BJ (cell line): ENCODE results near the gene PHACTR1. TPM values are rescaled to one million over a fixed set of nuclear protein-coding genes. Genes with fewer than 3 reads are reported as not detected.
"Not testable (repeated sequence)": the region's sequence is repeated elsewhere in the genome, so short reads cannot be mapped to it uniquely, and the experiment has no call there.

Experiments
- CTCF ChIA-PET: fragments of 350-600 bp; formaldehyde crosslinking; extraction: SDS; loops from one replicate; lab custom pipeline; 2021; ENCODE audit warnings: antibody characterized with exemption, inconsistent platforms; lab: Yijun Ruan, JAX
- POLR2A ChIA-PET: fragments of 300-600 bp; sonication (Branson Sonifier 250); formaldehyde crosslinking; extraction: SDS; loops from one replicate; lab custom pipeline; 2021; ENCODE audit warnings: antibody characterized with exemption; lab: Charles Lee
- DNase-seq: peaks from one replicate; pipeline ENCODE4 v3.0.0-alpha.2; 2011; ENCODE audit warnings: low read depth
- H3K27me3 ChIP-seq: 2 replicates; pipeline ENCODE4 v1.6.0; 2011; ENCODE audit warnings: low read length; ENCODE audit not compliant: control insufficient read depth, insufficient read depth
- H3K36me3 ChIP-seq: 2 replicates; pipeline ENCODE4 v1.5.1; 2011; ENCODE audit warnings: low read length; ENCODE audit not compliant: control insufficient read depth, insufficient read depth
- H3K4me3 ChIP-seq: 2 replicates; pipeline ENCODE4 v1.5.1; 2011; ENCODE audit warnings: low read depth, mild to moderate bottlenecking, control low read depth, low read length
- CTCF ChIP-seq: IDR thresholded peaks from 2 replicates; pipeline ENCODE4 v1.5.1; 2011; ENCODE audit warnings: low read depth, mild to moderate bottlenecking, control low read depth, inconsistent platforms, low read length, moderate library complexity; ENCODE audit not compliant: insufficient read depth
- polyA plus RNA-seq: library from polyadenylated mRNA; depleted of rRNA; stranded (reverse); fragments of >200 nt; gene quantifications from 2 replicates; pipeline ENCODE4 v1.2.3, GENCODE V29; 2011

The PHACTR1 gene
- polyA plus RNA-seq, 1 experiment = 0.40 TPM

DNA sequence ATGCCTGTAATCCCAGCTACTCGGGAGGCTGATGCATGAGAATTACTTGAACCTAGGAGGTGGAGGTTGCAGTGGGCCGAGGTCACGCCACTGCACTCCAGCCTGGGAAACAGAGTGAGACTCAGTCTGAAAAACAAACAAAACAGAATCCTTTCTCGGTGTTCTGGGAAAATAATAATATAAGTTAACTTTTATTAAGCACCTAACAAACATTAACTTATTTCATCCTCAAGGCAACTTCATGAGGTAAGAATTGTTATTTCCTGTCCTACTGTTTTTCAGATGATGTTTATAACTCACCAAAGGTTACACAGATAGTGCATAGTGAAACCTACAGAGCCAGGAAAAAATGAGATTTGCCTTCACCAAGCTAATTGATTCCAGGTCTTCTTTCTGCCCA is 221.4 kb downstream of the PHACTR1 start:
- POLR2A ChIA-PET = no interaction called here
- no peak overlapping the region for H3K4me3 ChIP-seq
- CTCF ChIA-PET = interaction anchor here (0.7 kb wide), 1 partner anchor 821 kb away, joined by 3 read pairs; no protein-coding TSS in a partner anchor

DNA sequence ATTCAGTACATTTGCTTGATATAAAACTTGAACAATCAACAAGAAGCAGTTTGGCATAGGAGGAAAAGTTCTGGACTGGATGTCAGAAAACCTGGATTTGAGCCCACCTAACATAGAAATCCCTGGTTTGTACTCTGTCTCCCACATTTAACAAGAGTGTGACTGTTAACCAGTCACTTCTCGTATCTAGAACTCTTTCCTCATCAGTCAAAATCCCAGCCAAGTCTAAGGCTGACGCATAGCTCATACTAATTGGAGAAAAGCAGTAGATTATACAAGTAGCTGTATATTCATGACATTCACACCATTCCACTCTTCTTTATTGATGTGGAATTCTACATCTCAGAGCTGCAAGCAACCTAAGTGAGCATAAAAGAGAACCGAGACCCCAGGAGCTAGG is 222.7 kb downstream of the PHACTR1 start:
- DNase-seq = no peak
- Histone ChIP-seq H3K36me3 (no peaks in the 10 kb centered on the region), H3K27me3 (no peaks in the 10 kb centered on the region), H3K4me3 (no peak overlapping the region)
- ChIA-PET CTCF (interaction anchor here (0.6 to 1.4 kb wide), 3 partner anchors 10 to 51 kb away, joined by 3 to 4 read pairs (median 4); no protein-coding TSS in a partner anchor), POLR2A (no interaction called here)
- no peak for TF ChIP-seq CTCF

More for the DNA sequence above, 221.4 kb downstream of the PHACTR1 start:
- Histone ChIP-seq H3K36me3 (no peaks in the 10 kb centered on the region), H3K27me3 (no peaks in the 10 kb centered on the region)
- DNase-seq = no peak
- no peak for TF ChIP-seq CTCF

GRCh38 chr6:12941422-12941821 is 224.9 kb downstream of the PHACTR1 start:
- DNase-seq = no peak
- no peak for TF ChIP-seq CTCF
- Histone ChIP-seq H3K4me3 (no peak overlapping the region), H3K27me3 (no peaks in the 10 kb centered on the region), H3K36me3 (no peaks in the 10 kb centered on the region)
- CTCF ChIA-PET = no interaction called here
- POLR2A ChIA-PET = no interaction called here

DNA sequence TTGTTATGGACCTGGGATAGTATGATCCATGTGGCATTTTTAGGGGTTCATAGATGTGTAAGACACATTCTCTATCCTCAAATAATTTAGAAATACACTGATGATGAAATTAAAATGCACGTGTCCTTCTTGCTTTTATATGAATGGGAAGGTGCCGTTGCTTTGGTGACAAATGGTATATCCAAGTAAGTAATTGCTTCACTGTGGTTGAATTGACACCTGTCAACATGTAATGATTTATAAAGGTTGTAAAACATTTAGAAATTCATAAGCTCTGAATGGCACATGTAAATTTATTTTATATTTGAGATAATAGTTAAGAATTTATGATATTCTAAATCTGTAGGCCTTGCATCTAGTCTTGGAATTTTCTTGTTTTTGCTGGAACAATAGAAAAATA is 227.0 kb downstream of the PHACTR1 start:
- CTCF ChIA-PET = no interaction called here
- Histone ChIP-seq H3K4me3 (no peak overlapping the region), H3K27me3 (no peaks in the 10 kb centered on the region), H3K36me3 (no peaks in the 10 kb centered on the region)
- POLR2A ChIA-PET = no interaction called here
- TF ChIP-seq CTCF = no peak
- no peak for DNase-seq

GRCh38 chr6:12944001-12944400 is 227.4 kb downstream of the PHACTR1 start:
- Histone ChIP-seq H3K36me3 (no peaks in the 10 kb centered on the region), H3K27me3 (no peaks in the 10 kb centered on the region), H3K4me3 (no peak overlapping the region)
- POLR2A ChIA-PET = no interaction called here
- TF ChIP-seq CTCF = no peak
- CTCF ChIA-PET = no interaction called here
- DNase-seq = no peak

DNA sequence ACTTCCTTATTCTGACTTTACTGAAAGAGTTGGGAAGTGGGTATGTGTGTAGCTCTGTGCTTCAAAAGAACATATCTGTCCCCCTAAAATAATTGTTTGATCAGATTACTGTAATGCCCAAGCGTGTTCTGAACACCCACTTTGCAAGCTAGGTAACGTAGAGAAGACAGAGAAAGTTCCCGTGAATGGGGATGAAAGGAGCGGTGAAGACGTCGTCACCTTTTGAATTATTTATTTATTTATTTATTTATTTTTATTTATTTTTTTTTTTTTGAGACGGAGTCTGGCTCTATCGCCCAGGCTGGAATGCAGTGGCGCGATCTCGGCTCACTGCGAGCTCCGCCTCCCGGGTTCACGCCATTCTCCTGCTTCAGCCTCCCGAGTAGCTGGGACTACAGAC is 228.0 kb downstream of the PHACTR1 start:
- H3K36me3 ChIP-seq, DNase-seq, H3K27me3 ChIP-seq, POLR2A ChIA-PET, H3K4me3 ChIP-seq, CTCF ChIA-PET: not testable (repeated sequence)
